Bone marrow (tissue), 2 donors: ENCODE results near the gene RPL18A.

Experiments
- DNase-seq, 2 donors: peaks; one replicate each; lab custom pipeline; 2025; lab: John Stamatoyannopoulos, UW

RPL18A gene

GRCh38 chr19:17910791-17911360 lies 51.2 kb downstream of the RPL18A start:
- no peak for DNase-seq
